ENCODE results near the gene TRAK2. TPM values are rescaled to one million over a fixed set of nuclear protein-coding genes. Genes with fewer than 3 reads are reported as not detected.

TRAK2 gene
- total RNA-seq, 1 experiment from 2014 or later = 15.2 TPM

GRCh38 chr2:201470821-201471731, 19.8 kb upstream of the TRAK2 start:
- DNase-seq (ENCODE audit: low read depth, low spot score) (no peak), ATAC-seq (peak; percentile 54)
- no peak overlapping the region for H3K4me3 ChIP-seq (replicated peaks in 1 of 2; ENCODE audit: low read depth in 1 of 2, low read length in 2 of 2)
- BruUV-seq (replicated peaks) = no TSS peak
- intact Hi-C loops (cut with micrococcal nuclease) = no loop called here
- H3K36me3 ChIP-seq (ENCODE audit: control insufficient read depth in 1 of 2, insufficient read depth in 2 of 2, low read length in 2 of 2) = peaks cover 0 to 7% of the 10 kb centered on the region in 2 experiments; a peak in 1 of 4 replicates
- H3K27ac ChIP-seq (ENCODE audit: low read depth, low read length) = no peak overlapping the region
- no peaks in the 10 kb centered on the region; the same call in 1 of the 2 replicates for H3K9me2 ChIP-seq (ENCODE audit: insufficient read depth)
- no peaks in the 10 kb centered on the region for H3K79me2 ChIP-seq (ENCODE audit: insufficient read depth, low read length)
- RAD21 ChIA-PET (ENCODE audit: low non-redundant PET in 1 of 2, low total read pairs in 2 of 2, uncharacterized antibody in 2 of 2, unreplicated experiment in 2 of 2) = no interaction called here
- no peak overlapping the region for H3K9ac ChIP-seq (ENCODE audit: low read length)
- no peaks in the 10 kb centered on the region for H3K9me3 ChIP-seq (ENCODE audit: control insufficient read depth in 1 of 2, insufficient read depth in 1 of 2, low read depth in 1 of 2, low read length in 2 of 2)
- POLR2A ChIA-PET = no interaction called here
- H4K20me1 ChIP-seq (ENCODE audit: insufficient read depth) = no peaks in the 10 kb centered on the region
- TF ChIP-seq CBX3 (IDR thresholded peaks at IDR 0.05; ENCODE audit: low read depth) = 0 out of 2 replicates have a peak, but pooled peaks have one; percentile 20
- no peak for TF ChIP-seq SP1 (IDR thresholded peaks at IDR 0.05; ENCODE audit: low read depth)
- TF ChIP-seq REST (IDR thresholded peaks at IDR 0.05; ENCODE audit: low read depth) = no peak
- TF ChIP-seq ZNF274 (IDR thresholded peaks at IDR 0.05; ENCODE audit: low read depth, low read length) = no peak
- no peak for TF ChIP-seq YY1 (IDR thresholded peaks at IDR 0.05; ENCODE audit: extremely low read depth, insufficient replicate concordance, low read depth, low read length)
- TF ChIP-seq EGR1 (IDR thresholded peaks at IDR 0.05; ENCODE audit: low read depth) = no peak
- TF ChIP-seq, protein P1, sequence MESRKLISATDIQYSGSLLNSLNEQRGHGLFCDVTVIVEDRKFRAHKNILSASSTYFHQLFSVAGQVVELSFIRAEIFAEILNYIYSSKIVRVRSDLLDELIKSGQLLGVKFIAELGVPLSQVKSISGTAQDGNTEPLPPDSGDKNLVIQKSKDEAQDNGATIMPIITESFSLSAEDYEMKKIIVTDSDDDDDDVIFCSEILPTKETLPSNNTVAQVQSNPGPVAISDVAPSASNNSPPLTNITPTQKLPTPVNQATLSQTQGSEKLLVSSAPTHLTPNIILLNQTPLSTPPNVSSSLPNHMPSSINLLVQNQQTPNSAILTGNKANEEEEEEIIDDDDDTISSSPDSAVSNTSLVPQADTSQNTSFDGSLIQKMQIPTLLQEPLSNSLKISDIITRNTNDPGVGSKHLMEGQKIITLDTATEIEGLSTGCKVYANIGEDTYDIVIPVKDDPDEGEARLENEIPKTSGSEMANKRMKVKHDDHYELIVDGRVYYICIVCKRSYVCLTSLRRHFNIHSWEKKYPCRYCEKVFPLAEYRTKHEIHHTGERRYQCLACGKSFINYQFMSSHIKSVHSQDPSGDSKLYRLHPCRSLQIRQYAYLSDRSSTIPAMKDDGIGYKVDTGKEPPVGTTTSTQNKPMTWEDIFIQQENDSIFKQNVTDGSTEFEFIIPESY (IDR thresholded peaks at IDR 0.05; ENCODE audit: extremely low read depth, insufficient replicate concordance, low read length) = no peak
- no peak for TF ChIP-seq EZH2phosphoT487 (IDR thresholded peaks at IDR 0.05; ENCODE audit: borderline replicate concordance)
- TF ChIP-seq EZH2 (IDR thresholded peaks at IDR 0.05) = no peak
- TF ChIP-seq, protein P2, sequence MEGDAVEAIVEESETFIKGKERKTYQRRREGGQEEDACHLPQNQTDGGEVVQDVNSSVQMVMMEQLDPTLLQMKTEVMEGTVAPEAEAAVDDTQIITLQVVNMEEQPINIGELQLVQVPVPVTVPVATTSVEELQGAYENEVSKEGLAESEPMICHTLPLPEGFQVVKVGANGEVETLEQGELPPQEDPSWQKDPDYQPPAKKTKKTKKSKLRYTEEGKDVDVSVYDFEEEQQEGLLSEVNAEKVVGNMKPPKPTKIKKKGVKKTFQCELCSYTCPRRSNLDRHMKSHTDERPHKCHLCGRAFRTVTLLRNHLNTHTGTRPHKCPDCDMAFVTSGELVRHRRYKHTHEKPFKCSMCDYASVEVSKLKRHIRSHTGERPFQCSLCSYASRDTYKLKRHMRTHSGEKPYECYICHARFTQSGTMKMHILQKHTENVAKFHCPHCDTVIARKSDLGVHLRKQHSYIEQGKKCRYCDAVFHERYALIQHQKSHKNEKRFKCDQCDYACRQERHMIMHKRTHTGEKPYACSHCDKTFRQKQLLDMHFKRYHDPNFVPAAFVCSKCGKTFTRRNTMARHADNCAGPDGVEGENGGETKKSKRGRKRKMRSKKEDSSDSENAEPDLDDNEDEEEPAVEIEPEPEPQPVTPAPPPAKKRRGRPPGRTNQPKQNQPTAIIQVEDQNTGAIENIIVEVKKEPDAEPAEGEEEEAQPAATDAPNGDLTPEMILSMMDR (IDR thresholded peaks at IDR 0.05 in 2 of 3, conservative IDR thresholded peaks at IDR 0.05 in 1 of 3; ENCODE audit: borderline replicate concordance in 1 of 3, insufficient read depth in 1 of 3, low read depth in 2 of 3, low read length in 2 of 3) = no peak
- TF ChIP-seq MAX (IDR thresholded peaks at IDR 0.05) = no peak
- TF ChIP-seq SIN3A (IDR thresholded peaks at IDR 0.05; ENCODE audit: low read depth) = no peak
- TF ChIP-seq POLR2AphosphoS5 (IDR thresholded peaks at IDR 0.05; ENCODE audit: low read depth, low read length) = no peak
- TF ChIP-seq FOSL1 (IDR thresholded peaks at IDR 0.05; ENCODE audit: low read depth) = peak; percentile 24; the same call in 1 of the 2 replicates
- CTCF ChIA-PET = no interaction called here
- no peaks in the 10 kb centered on the region for H3K27me3 ChIP-seq (ENCODE audit: insufficient read depth, low read length)
- H2AFZ ChIP-seq (ENCODE audit: low read depth, low read length, poor library complexity, severe bottlenecking) = no peak overlapping the region
- peaks cover 3 to 21% of the 10 kb centered on the region in 2 experiments for H3K4me1 ChIP-seq (ENCODE audit: control insufficient read depth in 1 of 2, insufficient read depth in 2 of 2, low read length in 2 of 2)
- peak overlapping the region; percentile 11; the same call in 1 of the 2 replicates for H3K4me2 ChIP-seq (ENCODE audit: low read length)
